HT1080 (cell line): ENCODE data around the gene TEX11. TPM values are rescaled to one million over a fixed set of nuclear protein-coding genes. Genes with fewer than 3 reads are reported as not detected.
"Not testable (repeated sequence)": the region's sequence is repeated elsewhere in the genome, so short reads cannot be mapped to it uniquely, and the experiment has no call there.

Experiments used
- DNase-seq: peaks from one replicate; pipeline ENCODE4 v3.0.0-alpha.2; 2015; ENCODE audit warnings: low read depth
- total RNA-seq: library from RNA; depleted of rRNA; stranded (reverse); fragments of >200 nt; shearing (Covaris generic); gene quantifications from 2 replicates; pipeline ENCODE4 v1.2.3, GENCODE V29; 2014

The TEX11 gene
- total RNA-seq, 1 experiment from 2014 or later: not detected

GRCh38 chrX:70762285-70762684 is 146.2 kb downstream of the TEX11 start:
- no peak for DNase-seq

GRCh38 chrX:70755850-70756249 is 152.7 kb downstream of the TEX11 start:
- no peak for DNase-seq

- DNase-seq: no peak
Observed at GRCh38 chrX:70754169-70754848, 154.2 kb downstream of the TEX11 start.

DNA sequence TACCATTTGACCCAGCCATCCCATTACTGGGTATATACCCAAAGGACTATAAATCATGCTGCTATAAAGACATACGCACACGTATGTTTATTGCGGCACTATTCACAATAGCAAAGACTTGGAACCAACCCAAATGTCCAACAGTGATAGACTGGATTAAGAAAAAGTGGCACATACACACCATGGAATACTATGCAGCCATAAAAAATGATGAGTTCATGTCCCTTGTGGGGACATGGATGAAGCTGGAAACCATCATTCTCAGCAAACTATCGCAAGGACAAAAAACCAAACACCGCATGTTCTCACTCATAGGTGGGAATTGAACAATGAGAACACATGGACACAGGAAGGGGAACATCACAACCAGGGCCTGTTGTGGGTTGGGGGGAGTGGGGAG is 174.7 kb downstream of the TEX11 start:
- not testable (repeated sequence) for DNase-seq

GRCh38 chrX:70727961-70728360 is 180.6 kb downstream of the TEX11 start:
- DNase-seq: not testable (repeated sequence)

GRCh38 chrX:70720721-70721120 is 187.8 kb downstream of the TEX11 start:
- peak; percentile 0 for DNase-seq

GRCh38 chrX:70711336-70711735 is 197.2 kb downstream of the TEX11 start:
- DNase-seq: not testable (repeated sequence)

DNA sequence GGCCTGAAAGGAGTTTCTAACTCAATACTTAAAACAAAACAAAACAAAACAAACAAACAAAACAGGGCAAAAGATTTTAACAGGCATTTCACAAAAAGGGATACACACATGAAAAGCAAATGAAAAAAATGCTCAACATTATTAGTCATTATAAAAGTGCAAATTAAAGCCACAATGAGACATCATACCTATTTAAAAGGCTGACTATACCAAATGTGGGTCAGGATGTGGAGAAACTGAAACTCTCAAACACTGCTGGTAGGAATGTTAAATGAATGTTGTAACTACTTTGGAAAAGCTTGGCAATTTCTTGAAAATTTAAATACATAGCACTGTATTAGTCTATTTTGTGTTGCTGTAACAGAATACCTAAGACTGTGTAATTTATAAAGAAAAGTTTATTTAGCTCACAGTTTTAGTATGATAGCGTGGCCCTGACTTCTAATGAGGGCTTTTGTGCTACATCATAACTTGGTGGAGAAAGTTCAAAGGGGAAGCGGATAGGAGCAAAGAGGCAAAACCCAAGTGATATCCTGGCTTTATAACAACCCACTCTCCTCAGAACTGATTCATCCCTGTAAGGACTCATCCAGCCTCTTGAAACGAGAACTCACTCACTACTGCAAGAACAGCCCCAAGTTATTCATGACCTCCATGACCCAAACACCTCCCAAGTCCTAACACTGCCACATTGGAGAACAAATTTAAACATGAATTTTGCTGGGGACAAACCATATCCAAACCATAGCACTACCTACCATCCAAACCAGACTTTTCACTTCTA is 214.0 kb downstream of the TEX11 start:
- no peak for DNase-seq

DNA sequence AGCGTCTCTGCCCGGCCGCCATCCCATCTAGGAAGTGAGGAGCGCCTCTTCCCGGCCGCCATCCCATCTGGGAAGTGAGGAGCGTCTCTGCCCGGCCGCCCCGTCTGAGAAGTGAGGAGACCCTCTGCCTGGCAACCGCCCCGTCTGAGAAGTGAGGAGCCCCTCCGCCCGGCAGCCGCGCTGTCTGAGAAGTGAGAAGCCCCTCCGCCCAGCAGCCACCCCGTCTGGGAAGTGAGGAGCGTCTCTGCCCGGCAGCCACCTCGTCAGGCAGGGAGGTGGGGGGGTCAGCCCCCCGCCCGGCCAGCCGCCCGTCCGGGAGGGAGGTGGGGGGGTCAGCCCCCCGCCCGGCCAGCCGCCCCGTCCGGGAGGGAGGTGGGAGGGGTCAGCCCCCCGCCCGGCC is 229.1 kb downstream of the TEX11 start:
- DNase-seq: not testable (repeated sequence)

DNA sequence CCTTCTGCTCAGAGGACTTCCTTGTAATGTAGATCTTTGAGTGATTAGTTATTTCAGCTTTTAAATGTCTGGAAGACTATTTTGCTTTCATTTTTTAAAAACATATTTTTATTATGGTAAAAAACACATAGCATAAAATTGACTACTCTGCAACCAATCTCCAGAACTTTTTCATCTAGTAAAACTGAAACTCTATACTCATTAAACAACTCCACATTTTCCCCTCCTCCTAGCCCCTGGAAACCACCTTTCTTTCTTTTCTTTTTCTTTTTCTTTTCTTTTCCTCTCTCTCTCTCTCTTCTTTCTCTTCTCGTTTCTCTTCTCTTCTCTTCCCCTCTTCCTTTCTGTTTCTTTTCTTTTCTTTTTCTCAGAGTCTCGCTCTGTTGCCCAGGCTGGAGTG is 233.2 kb downstream of the TEX11 start:
- DNase-seq: no peak

DNA sequence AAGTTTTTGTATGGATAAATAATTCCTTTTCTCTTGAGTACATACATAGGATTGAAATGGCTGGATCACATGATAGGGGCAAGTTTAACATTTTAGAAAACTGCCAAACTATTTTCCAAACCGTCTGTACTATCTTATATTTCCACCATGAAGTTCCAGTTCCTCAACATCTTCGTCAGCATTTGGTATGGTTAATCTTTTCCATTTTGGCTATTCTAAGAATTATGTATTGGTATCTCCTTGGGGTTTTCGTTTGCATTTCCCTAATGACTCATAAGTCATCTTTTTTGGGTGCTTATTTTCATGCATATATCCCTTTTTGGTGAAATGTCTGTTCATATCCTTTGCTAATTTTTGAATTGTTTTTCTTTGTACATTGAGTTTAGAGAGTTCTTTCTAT is 236.2 kb downstream of the TEX11 start:
- DNase-seq: no peak

- DNase-seq: no peak
Observed at GRCh38 chrX:70669120-70669519, 239.4 kb downstream of the TEX11 start.

DNA sequence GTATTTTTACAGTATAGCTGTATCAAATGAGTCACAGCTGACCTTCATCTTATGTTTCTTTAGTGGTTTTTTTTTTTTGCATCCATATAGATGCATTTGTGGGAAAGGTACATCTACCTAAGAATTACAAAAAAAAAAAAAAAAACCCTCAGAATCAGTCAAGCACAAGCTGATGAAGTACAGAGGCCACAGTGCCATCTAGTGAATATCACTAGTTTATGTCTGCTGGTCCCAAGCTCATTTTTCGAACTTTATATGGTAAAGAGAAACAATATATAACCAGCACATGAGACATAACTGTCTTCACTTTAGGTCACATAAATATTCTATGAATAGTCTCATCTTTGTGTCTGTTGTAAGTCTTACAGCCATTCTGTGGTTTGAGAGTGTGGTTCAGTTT is 243.8 kb downstream of the TEX11 start:
- DNase-seq: peak; percentile 7

- DNase-seq: not testable (repeated sequence)
Observed at GRCh38 chrX:70661124-70661523, 247.4 kb downstream of the TEX11 start.

GRCh38 chrX:70657546-70657945 is 251.0 kb downstream of the TEX11 start:
- DNase-seq: not testable (repeated sequence)

DNA sequence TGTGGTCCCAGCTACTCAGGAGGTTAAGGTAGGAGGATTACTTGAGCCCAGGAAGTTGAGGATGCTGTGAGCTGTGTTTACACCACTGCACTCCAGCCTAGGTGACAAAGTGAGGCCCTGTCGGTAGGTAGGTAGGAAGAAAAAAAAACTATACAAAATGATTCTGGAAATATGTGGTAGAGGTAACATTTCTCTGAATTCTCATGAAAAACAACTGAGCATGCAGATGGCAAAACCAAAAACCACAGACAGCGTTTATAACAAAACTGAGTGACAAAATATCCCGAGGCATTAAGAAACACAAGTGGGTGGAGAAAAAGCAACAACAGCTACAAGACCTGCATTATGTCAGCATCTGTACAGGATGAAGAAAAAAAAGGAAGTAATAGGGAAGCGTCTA is 252.2 kb downstream of the TEX11 start:
- no peak for DNase-seq

DNA sequence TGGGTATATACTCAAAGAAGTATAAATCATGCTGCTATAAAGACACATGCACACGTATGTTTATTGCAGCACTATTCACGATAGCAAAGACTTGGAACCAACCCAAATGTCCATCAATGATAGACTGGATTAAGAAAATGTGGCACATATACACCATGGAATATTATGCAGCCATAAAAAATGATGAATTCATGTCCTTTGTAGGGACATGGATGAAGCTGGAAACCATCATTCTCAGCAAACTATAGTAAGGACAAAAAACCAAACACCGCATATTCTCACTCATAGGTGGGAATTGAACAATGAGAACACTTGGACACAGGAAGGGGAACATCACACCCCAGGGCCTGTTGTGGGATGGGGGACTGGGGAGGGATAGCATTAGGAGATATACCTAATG is 260.6 kb downstream of the TEX11 start:
- DNase-seq: not testable (repeated sequence)

DNA sequence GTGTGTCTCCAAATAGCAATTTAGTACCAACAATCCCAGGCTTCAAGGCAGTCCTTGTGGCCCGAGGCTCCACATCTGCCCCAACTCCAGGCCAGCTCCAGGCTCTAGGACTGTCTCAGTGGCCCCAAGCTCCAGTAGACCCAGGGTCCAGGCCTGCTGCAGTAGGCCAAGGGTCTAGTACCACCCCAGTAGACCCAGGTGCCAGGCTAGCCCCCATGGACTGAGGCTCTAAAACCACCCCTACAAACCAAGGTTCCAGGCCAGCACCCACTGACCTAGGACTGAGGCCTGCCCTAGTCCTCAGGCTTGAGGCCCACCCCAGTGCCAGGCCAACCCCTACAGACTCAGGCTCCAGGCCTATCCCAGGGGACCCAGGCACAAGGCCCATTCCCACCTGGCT is 272.3 kb downstream of the TEX11 start:
- no peak for DNase-seq

DNA sequence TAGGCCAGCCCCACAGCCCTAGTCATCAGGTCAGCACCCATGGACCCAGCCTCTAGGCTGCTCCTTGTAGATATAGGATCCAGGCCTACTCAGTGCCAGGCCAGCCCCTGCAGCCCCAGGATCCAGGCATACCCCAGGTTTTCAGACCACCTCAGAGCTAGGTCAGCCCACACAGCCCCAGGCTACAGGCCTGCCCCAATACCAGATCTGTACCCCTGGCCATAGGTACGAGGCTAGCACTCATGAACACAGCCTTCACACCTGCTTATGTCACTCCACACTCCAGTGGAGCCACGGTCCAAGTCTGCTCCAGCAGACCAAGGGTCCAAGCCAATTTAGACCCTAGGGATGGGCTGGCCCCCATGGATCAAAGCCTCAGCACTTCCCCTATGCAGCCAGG is 272.8 kb downstream of the TEX11 start:
- DNase-seq: no peak

DNA sequence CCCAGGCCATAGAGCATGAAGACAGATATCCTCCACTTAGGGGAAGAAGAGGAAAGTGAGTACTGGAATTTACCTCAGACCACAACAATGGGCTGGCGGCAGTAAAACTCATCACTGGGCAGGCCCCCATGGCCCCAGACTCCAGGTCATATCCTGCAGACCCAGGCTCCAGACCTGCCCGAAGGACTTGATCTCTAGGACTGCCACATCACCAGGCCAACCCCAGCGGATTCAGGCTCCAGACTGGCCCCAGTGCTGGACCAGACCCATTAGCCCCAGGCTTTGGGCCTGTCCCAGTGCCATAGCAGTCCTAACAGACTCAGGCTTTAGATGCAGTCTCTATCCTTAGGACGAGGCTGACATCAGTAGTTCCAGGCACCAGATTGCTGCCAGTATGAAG is 273.3 kb downstream of the TEX11 start:
- DNase-seq: no peak

- no peak for DNase-seq
Observed at GRCh38 chrX:70621743-70622142, 286.8 kb downstream of the TEX11 start.

GRCh38 chrX:70618467-70618866 is 290.0 kb downstream of the TEX11 start:
- no peak for DNase-seq

DNA sequence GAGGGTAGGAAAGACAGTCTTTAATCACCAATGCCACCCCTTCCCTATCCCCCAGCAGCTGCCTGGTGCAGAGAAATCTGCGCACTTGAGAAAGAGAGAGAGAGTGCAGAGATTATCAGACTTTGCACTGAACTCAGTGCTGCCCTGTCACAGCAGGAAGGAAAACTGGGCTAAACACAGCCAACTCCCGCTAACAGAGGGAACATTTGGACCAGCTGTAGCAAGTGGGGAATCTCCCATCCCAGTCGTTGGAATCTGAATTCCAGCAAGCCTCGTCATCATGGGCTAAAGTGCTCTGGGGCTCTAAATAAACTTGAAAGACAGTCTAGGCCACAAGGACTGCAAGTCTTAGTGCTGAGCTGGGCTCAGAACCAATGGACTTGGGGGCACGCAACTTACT is 295.2 kb downstream of the TEX11 start:
- DNase-seq: peak; percentile 0
